GM12878 (cell line): ENCODE measurements around the gene DNAJC11. TPM values are rescaled to one million over a fixed set of nuclear protein-coding genes. Genes with fewer than 3 reads are reported as not detected.

Source experiments
- ATAC-seq: fragments of 200-7000 bp; cut with Tn5 transposase; 3 replicates; pipeline ENCODE4 v1.9.1; 2020; ENCODE audit warnings: mild to moderate bottlenecking, moderate library complexity
- BruUV-seq: library from RNA; stranded (reverse); fragments of 400-500 nt; replicated peaks from 2 replicates; lab custom pipeline; 2021; lab: Mats Ljungman, UMichigan
- CTCF ChIA-PET: fragments of 300-600 bp; sonication (Branson Sonifier 250); formaldehyde crosslinking; extraction: SDS; loops from one replicate; lab custom pipeline; 2021; ENCODE audit warnings: inconsistent platforms; lab: Yijun Ruan, JAX
- POLR2A ChIA-PET: fragments of 350-600 bp; formaldehyde crosslinking; extraction: SDS; loops from one replicate; lab custom pipeline; 2021; ENCODE audit warnings: inconsistent platforms; lab: Charles Lee
- RAD21 ChIA-PET: fragments of 300-600 bp; sonication (Branson Sonifier 250); formaldehyde crosslinking; loops from one replicate; lab custom pipeline; 2023; ENCODE audit warnings: antibody characterized with exemption; ENCODE audit not compliant: unreplicated experiment; lab: Charles Lee
- SMC1A ChIA-PET: fragments of 300-600 bp; sonication (Branson Sonifier 250); formaldehyde crosslinking; loops from one replicate; lab custom pipeline; 2023; ENCODE audit not compliant: unreplicated experiment, uncharacterized antibody; lab: Charles Lee
- DNase-seq: peaks from one replicate; pipeline ENCODE4 v3.0.0-alpha.2; 2011; ENCODE audit warnings: low read depth, low spot score
- FAIRE-seq: peaks from 3 replicates; lab custom pipeline; 2011; peaks lifted over from hg19 to GRCh38; lab: Jason Lieb, UNC
- H2AFZ ChIP-seq: 2 replicates; pipeline ENCODE4 v1.6.0; 2011; ENCODE audit warnings: low read depth, low read length, control low read depth; ENCODE audit not compliant: control insufficient read depth
- H3K27ac ChIP-seq: 2 replicates; pipeline ENCODE4 v1.5.1; 2011; ENCODE audit warnings: control low read depth; ENCODE audit not compliant: control insufficient read depth, insufficient read depth
- H3K27me3 ChIP-seq, 2 experiments: replicated peaks in 1 of 2; 2 replicates each; pipeline versions ENCODE4 v1.6.0 to v1.6.1; 2011; ENCODE audit warnings: low read length in 1 of 2; ENCODE audit not compliant: control insufficient read depth in 2 of 2, insufficient read depth in 2 of 2
- H3K36me3 ChIP-seq, 2 experiments: 2 replicates each; pipeline ENCODE4 v1.5.1; 2011; ENCODE audit warnings: low read length in 1 of 2; ENCODE audit not compliant: control insufficient read depth in 2 of 2, insufficient read depth in 2 of 2
- H3K4me1 ChIP-seq: 2 replicates; pipeline ENCODE4 v1.6.1; 2011; ENCODE audit warnings: mild to moderate bottlenecking, low read length, moderate library complexity, mixed read lengths; ENCODE audit not compliant: control insufficient read depth, insufficient read depth
- H3K4me2 ChIP-seq: 2 replicates; pipeline ENCODE4 v1.6.0; 2011; ENCODE audit warnings: control low read depth; ENCODE audit not compliant: control insufficient read depth, insufficient read depth
- H3K4me3 ChIP-seq: fragments of 200-600 bp; sonication (generic); 2 replicates; pipeline ENCODE4 v1.5.1; 2016
- H3K79me2 ChIP-seq: 2 replicates; pipeline ENCODE4 v1.6.0; 2011; ENCODE audit warnings: low read length; ENCODE audit not compliant: control insufficient read depth, insufficient read depth
- H3K9ac ChIP-seq: 2 replicates; pipeline ENCODE4 v1.8.0; 2011; ENCODE audit warnings: low read length, control low read depth, mixed read lengths; ENCODE audit not compliant: control insufficient read depth, insufficient read depth
- H3K9me3 ChIP-seq: replicated peaks from 3 replicates; pipeline ENCODE4 v1.5.1; 2011; ENCODE audit warnings: mild to moderate bottlenecking, low read length; ENCODE audit not compliant: control insufficient read depth, insufficient read depth
- H4K20me1 ChIP-seq: 2 replicates; pipeline ENCODE4 v1.6.0; 2011; ENCODE audit not compliant: control insufficient read depth, insufficient read depth
- CHD2 ChIP-seq: IDR thresholded peaks from 2 replicates; pipeline ENCODE4 v1.6.1; 2011; ENCODE audit warnings: low read depth, low read length, improper control_type of control experiment, borderline replicate concordance
- FOS ChIP-seq: IDR thresholded peaks from 3 replicates; pipeline ENCODE4 v1.6.1; 2011; ENCODE audit warnings: borderline replicate concordance; ENCODE audit not compliant: insufficient read length; ENCODE audit errors: extremely low read depth
- IRF4 ChIP-seq: IDR thresholded peaks from 2 replicates; pipeline ENCODE4 v1.6.1; 2011; ENCODE audit warnings: low read depth, low read length
- MYC ChIP-seq: IDR thresholded peaks from 2 replicates; pipeline ENCODE4 v1.6.1; 2011; ENCODE audit warnings: mild to moderate bottlenecking, low read length, moderate library complexity, inconsistent platforms; ENCODE audit not compliant: insufficient read depth, insufficient replicate concordance, insufficient read length, severe bottlenecking
- NFXL1 ChIP-seq: fragments of 450-650 bp; IDR thresholded peaks from 2 replicates; pipeline ENCODE4 v1.6.1; 2017; ENCODE audit warnings: antibody characterized with exemption, mild to moderate bottlenecking, borderline replicate concordance
- NFYA ChIP-seq: IDR thresholded peaks from 2 replicates; pipeline ENCODE4 v1.6.1; 2011; ENCODE audit warnings: low read depth, mild to moderate bottlenecking, low read length, improper control_type of control experiment, borderline replicate concordance
- NRF1 ChIP-seq: conservative IDR thresholded peaks from 2 replicates; pipeline ENCODE4 v1.6.1; 2011; ENCODE audit warnings: mild to moderate bottlenecking, low read depth, low read length, improper control_type of control experiment
- PAX5 ChIP-seq: IDR thresholded peaks from 2 replicates; pipeline ENCODE4 v1.6.1; 2011; ENCODE audit warnings: low read depth, low read length, borderline replicate concordance
- TCF3 ChIP-seq: IDR thresholded peaks from 2 replicates; pipeline ENCODE4 v1.6.1; 2012; ENCODE audit warnings: low read depth, mild to moderate bottlenecking, low read length, borderline replicate concordance; ENCODE audit not compliant: insufficient read depth
- YY1 ChIP-seq: IDR thresholded peaks from 2 replicates; pipeline ENCODE4 v1.6.1; 2011; ENCODE audit warnings: low read depth, mild to moderate bottlenecking, low read length
- WGBS: methylation state at CpG from one replicate; pipeline ENCODE4 v1.1.6; 2016; ENCODE audit warnings: low lambda C conversion rate; ENCODE audit not compliant: insufficient replicate concordance, insufficient coverage; ENCODE audit errors: missing lambda C conversion rate; 5-methylcytosine and 5-hydroxymethylcytosine counted together
- in situ Hi-C: fragments of 300-500 bp; cut with MboI; formaldehyde crosslinking; loops from 9 replicates; pipeline ENCODE4 v1.14.3; 2018; ENCODE audit warnings: mixed read lengths
- intact Hi-C: fragments of 100-400 bp; cut with micrococcal nuclease; formaldehyde crosslinking; loops from one replicate; pipeline ENCODE4 v1.14.2; 2022; ENCODE audit not compliant: unreplicated experiment
- polyA plus RNA-seq, 11 experiments: library from polyadenylated mRNA; depleted of rRNA in 4 of 11; unstranded in 6 of 11; stranded (reverse) in 5 of 11; fragments of >200 nt; fragmentation: Nextera tagmentation in 4 of 11; fragmentation: Illumina TruSeq in 1 of 11; extraction: Ambion mirVana in 4 of 11; extraction: Trizol in 1 of 11; gene quantifications; 1 replicate in 1 of 11; 2 replicates in 10 of 11; pipeline versions ENCODE4 v1.2.1 to v1.2.3, GENCODE V29; 2011 to 2016; ENCODE audit warnings: inconsistent platforms in 2 of 11, missing spikeins in 2 of 11, low read depth in 1 of 11
- total RNA-seq, 4 experiments: library from RNA; depleted of rRNA in 3 of 4; stranded (reverse); fragments of >200 nt in 3 of 4; fragmentation: Illumina TruSeq in 1 of 4; extraction: Trizol in 1 of 4; gene quantifications; 2 replicates each; pipeline versions ENCODE4 v1.2.1 to v1.2.3, GENCODE V29; 2013 to 2021
- TF ChIP-seq, protein P1 (sequence below), 3 experiments: IDR thresholded peaks in 2 of 3; conservative IDR thresholded peaks in 1 of 3; 2 replicates each; pipeline ENCODE4 v1.5.1; 2011; ENCODE audit warnings: low read depth in 3 of 3, low read length in 3 of 3, mild to moderate bottlenecking in 3 of 3, control low read depth in 2 of 3, moderate library complexity in 2 of 3, inconsistent platforms in 1 of 3, mixed read lengths in 1 of 3; ENCODE audit not compliant: control insufficient read depth in 2 of 3, insufficient read depth in 1 of 3; ENCODE audit errors: extremely low read depth in 1 of 3
- TF ChIP-seq, protein P2 (sequence below): fragments of 450-650 bp; conservative IDR thresholded peaks from 2 replicates; pipeline ENCODE4 v1.6.1; 2017; ENCODE audit warnings: mild to moderate bottlenecking, moderate library complexity

DNAJC11 gene
- total and polyA plus RNA-seq, 10 of the 15 experiments (the other 5 are each of a cell fraction or from before 2014, with no cell fraction given), result 5.0 to 58.8 (median 39.5) TPM

DNA sequence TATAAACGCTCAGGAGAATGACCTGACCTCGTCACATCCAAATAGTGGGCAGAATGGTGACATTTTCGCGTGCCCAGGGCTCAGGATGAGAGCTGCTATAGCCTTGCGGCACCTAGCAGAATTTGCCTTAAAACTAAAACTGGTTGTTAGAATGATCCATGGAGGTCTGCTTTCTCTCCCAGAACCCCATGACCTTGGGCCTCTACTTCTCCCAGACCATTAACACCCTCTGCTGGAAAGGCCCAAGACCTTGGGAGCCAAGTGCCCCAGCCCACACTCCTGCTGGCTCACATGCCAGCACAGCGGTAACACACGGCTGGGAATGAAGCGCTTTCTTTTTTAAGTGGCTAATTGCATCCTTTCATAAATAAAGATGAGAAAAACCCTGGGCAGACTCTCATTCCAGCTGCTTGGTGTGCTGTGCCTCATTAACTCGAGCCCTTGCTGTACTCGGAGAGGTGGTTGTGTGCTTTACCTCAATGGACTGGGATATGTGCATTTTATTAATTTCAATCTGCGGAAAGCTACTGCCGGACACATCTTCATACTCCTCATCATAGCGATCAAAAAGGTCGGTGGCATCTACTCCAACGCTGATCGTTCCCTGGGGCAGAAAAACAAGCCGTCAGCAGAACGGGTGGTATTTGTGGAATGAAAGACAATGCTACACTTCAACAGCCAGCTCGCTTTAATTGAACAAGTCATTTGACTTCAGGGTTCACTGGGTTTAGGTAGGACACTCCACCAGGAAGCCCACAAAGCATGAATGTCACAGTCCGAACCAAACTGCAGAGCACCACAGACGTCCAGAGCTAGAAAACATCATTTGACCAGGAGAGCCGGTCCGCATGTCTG is 48.0 kb downstream of the DNAJC11 start:
- DNase-seq (no peak), ATAC-seq (no peak), FAIRE-seq (no peak)
- no peaks in the 10 kb centered on the region for H4K20me1 ChIP-seq
- H3K79me2 ChIP-seq, result no peaks in the 10 kb centered on the region
- intact Hi-C loops, result no loop called here
- H3K4me2 ChIP-seq, result no peak overlapping the region
- in situ Hi-C loops, result no loop called here
- H3K9ac ChIP-seq, result no peak overlapping the region
- no peaks in the 10 kb centered on the region for H3K4me1 ChIP-seq
- no TSS peak for BruUV-seq
- ChIA-PET RAD21 (no interaction called here), SMC1A (no interaction called here), CTCF (interaction anchor here (1.0 kb wide), 1 partner anchor 215 kb away, joined by 4 read pairs; no protein-coding TSS in a partner anchor), POLR2A (interaction anchor here (0.5 to 0.6 kb wide), 2 partner anchors 9 to 22 kb away, joined by 3 to 4 read pairs; no protein-coding TSS in a partner anchor)
- WGBS, result 95% methylated on average over 23 of the region's 23 CpGs
- H3K9me3 ChIP-seq, result no peaks in the 10 kb centered on the region
- H3K4me3 ChIP-seq, result no peak overlapping the region
- H3K27me3 ChIP-seq, result no peaks in the 10 kb centered on the region
- H3K36me3 ChIP-seq, result peaks cover 20 to 28% of the 10 kb centered on the region in 2 experiments
- no peak overlapping the region for H2AFZ ChIP-seq
- no peak overlapping the region for H3K27ac ChIP-seq
- TF ChIP-seq IRF4 (no peak), NRF1 (no peak), YY1 (no peak), NFYA (no peak), MYC (no peak), FOS (no peak), PAX5 (no peak), CHD2 (no peak), TCF3 (no peak), NFXL1 (no peak)
- TF ChIP-seq, protein P1, sequence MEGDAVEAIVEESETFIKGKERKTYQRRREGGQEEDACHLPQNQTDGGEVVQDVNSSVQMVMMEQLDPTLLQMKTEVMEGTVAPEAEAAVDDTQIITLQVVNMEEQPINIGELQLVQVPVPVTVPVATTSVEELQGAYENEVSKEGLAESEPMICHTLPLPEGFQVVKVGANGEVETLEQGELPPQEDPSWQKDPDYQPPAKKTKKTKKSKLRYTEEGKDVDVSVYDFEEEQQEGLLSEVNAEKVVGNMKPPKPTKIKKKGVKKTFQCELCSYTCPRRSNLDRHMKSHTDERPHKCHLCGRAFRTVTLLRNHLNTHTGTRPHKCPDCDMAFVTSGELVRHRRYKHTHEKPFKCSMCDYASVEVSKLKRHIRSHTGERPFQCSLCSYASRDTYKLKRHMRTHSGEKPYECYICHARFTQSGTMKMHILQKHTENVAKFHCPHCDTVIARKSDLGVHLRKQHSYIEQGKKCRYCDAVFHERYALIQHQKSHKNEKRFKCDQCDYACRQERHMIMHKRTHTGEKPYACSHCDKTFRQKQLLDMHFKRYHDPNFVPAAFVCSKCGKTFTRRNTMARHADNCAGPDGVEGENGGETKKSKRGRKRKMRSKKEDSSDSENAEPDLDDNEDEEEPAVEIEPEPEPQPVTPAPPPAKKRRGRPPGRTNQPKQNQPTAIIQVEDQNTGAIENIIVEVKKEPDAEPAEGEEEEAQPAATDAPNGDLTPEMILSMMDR (IDR thresholded peaks at IDR 0.05 in 2 of 3, conservative IDR thresholded peaks at IDR 0.05 in 1 of 3; ENCODE audit: control insufficient read depth in 2 of 3, extremely low read depth in 1 of 3, insufficient read depth in 1 of 3, low read depth in 3 of 3, low read length in 3 of 3), result no peak
- TF ChIP-seq, protein P2, sequence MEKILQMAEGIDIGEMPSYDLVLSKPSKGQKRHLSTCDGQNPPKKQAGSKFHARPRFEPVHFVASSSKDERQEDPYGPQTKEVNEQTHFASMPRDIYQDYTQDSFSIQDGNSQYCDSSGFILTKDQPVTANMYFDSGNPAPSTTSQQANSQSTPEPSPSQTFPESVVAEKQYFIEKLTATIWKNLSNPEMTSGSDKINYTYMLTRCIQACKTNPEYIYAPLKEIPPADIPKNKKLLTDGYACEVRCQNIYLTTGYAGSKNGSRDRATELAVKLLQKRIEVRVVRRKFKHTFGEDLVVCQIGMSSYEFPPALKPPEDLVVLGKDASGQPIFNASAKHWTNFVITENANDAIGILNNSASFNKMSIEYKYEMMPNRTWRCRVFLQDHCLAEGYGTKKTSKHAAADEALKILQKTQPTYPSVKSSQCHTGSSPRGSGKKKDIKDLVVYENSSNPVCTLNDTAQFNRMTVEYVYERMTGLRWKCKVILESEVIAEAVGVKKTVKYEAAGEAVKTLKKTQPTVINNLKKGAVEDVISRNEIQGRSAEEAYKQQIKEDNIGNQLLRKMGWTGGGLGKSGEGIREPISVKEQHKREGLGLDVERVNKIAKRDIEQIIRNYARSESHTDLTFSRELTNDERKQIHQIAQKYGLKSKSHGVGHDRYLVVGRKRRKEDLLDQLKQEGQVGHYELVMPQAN, result no peak
- TF ChIP-seq, all 136 proteins: peak for 0
